22Rv1 (cell line): ENCODE data around the gene USP48.
"Not testable (repeated sequence)": the region's sequence is repeated elsewhere in the genome, so short reads cannot be mapped to it uniquely, and the experiment has no call there.

ENCODE experiments used
- ZFX ChIP-seq: fragments of 450-650 bp; IDR thresholded peaks from 2 replicates; pipeline ENCODE4 v1.6.1; 2017; ENCODE audit warnings: antibody characterized with exemption, borderline replicate concordance
- TF ChIP-seq, protein P1 (sequence below): fragments of 450-650 bp; IDR thresholded peaks from 2 replicates; pipeline ENCODE4 v1.5.1; 2017; ENCODE audit warnings: mild to moderate bottlenecking

GRCh38 chr1:21785764-21786163 lies 2.8 kb upstream of the USP48 start:
- TF ChIP-seq, protein P1, sequence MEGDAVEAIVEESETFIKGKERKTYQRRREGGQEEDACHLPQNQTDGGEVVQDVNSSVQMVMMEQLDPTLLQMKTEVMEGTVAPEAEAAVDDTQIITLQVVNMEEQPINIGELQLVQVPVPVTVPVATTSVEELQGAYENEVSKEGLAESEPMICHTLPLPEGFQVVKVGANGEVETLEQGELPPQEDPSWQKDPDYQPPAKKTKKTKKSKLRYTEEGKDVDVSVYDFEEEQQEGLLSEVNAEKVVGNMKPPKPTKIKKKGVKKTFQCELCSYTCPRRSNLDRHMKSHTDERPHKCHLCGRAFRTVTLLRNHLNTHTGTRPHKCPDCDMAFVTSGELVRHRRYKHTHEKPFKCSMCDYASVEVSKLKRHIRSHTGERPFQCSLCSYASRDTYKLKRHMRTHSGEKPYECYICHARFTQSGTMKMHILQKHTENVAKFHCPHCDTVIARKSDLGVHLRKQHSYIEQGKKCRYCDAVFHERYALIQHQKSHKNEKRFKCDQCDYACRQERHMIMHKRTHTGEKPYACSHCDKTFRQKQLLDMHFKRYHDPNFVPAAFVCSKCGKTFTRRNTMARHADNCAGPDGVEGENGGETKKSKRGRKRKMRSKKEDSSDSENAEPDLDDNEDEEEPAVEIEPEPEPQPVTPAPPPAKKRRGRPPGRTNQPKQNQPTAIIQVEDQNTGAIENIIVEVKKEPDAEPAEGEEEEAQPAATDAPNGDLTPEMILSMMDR = not testable (repeated sequence)
- not testable (repeated sequence) for TF ChIP-seq ZFX
